ENCODE results near the gene APRT. TPM values are rescaled to one million over a fixed set of nuclear protein-coding genes. Genes with fewer than 3 reads are reported as not detected.

APRT gene
- total and polyA plus RNA-seq, 2 donors: 122 to 198 TPM

- Histone ChIP-seq H3K27me3 (ENCODE audit: control insufficient read depth in 2 of 2, insufficient read depth in 1 of 2, low read length in 1 of 2) (no peaks in the 10 kb centered on the region), H3K4me3 (ENCODE audit: low read length in 2 of 2) (no peak overlapping the region), H3K36me3 (ENCODE audit: control insufficient read depth in 2 of 2, insufficient read depth in 2 of 2, low read length in 1 of 2) (peaks cover 11 to 15% of the 10 kb centered on the region in 2 donors), H3K9me3 (ENCODE audit: control insufficient read depth in 2 of 2, insufficient read depth in 1 of 2, low read length in 1 of 2) (no peaks in the 10 kb centered on the region), H3K27ac (ENCODE audit: low read depth in 1 of 2, low read length in 1 of 2) (no peak overlapping the region), H3K4me1 (ENCODE audit: control insufficient read depth in 2 of 2, insufficient read depth in 2 of 2, low read length in 2 of 2) (no peaks in the 10 kb centered on the region)
- DNase-seq (ENCODE audit: low read depth in 6 of 9, low spot score in 9 of 9): no peak
- 97% methylated on average over 19 of the region's 19 CpGs for WGBS
Measured at GRCh38 chr16:88838566-88838965, 26.8 kb upstream of the APRT start.

- Histone ChIP-seq H3K4me3 (ENCODE audit: low read length in 2 of 2) (no peak overlapping the region), H3K27ac (ENCODE audit: low read depth in 1 of 2, low read length in 1 of 2) (no peak overlapping the region), H3K4me1 (ENCODE audit: control insufficient read depth in 2 of 2, insufficient read depth in 2 of 2, low read length in 2 of 2) (no peaks in the 10 kb centered on the region), H3K36me3 (ENCODE audit: control insufficient read depth in 2 of 2, insufficient read depth in 2 of 2, low read length in 1 of 2) (peaks cover 11 to 15% of the 10 kb centered on the region in 2 donors), H3K9me3 (ENCODE audit: control insufficient read depth in 2 of 2, insufficient read depth in 1 of 2, low read length in 1 of 2) (no peaks in the 10 kb centered on the region), H3K27me3 (ENCODE audit: control insufficient read depth in 2 of 2, insufficient read depth in 1 of 2, low read length in 1 of 2) (no peaks in the 10 kb centered on the region)
- 91% methylated on average over 20 of the region's 20 CpGs for WGBS
- no peak for DNase-seq (ENCODE audit: low read depth in 6 of 9, low spot score in 9 of 9)
Measured at GRCh38 chr16:88837806-88838205, 26.1 kb upstream of the APRT start.

- WGBS: 97% methylated on average over 17 of the region's 17 CpGs
- H3K36me3 ChIP-seq (ENCODE audit: control insufficient read depth in 2 of 2, insufficient read depth in 2 of 2, low read length in 1 of 2): peaks cover 11 to 15% of the 10 kb centered on the region in 2 donors
Measured at GRCh38 chr16:88836791-88837190, 25.1 kb upstream of the APRT start.

GRCh38 chr16:88835818-88836217 lies 24.1 kb upstream of the APRT start:
- no peak overlapping the region for H3K4me3 ChIP-seq (ENCODE audit: low read length in 2 of 2)
- no peak overlapping the region for H3K27ac ChIP-seq (ENCODE audit: low read depth in 1 of 2, low read length in 1 of 2)
- H3K27me3 ChIP-seq (ENCODE audit: control insufficient read depth in 2 of 2, insufficient read depth in 1 of 2, low read length in 1 of 2): no peaks in the 10 kb centered on the region
- H3K36me3 ChIP-seq (ENCODE audit: control insufficient read depth in 2 of 2, insufficient read depth in 2 of 2, low read length in 1 of 2): peaks cover 11 to 15% of the 10 kb centered on the region in 2 donors
- no peak for DNase-seq (ENCODE audit: low read depth in 6 of 9, low spot score in 9 of 9)
- H3K4me1 ChIP-seq (ENCODE audit: control insufficient read depth in 2 of 2, insufficient read depth in 2 of 2, low read length in 2 of 2): no peaks in the 10 kb centered on the region
- WGBS: 94% methylated on average over 33 of the region's 33 CpGs
- no peaks in the 10 kb centered on the region for H3K9me3 ChIP-seq (ENCODE audit: control insufficient read depth in 2 of 2, insufficient read depth in 1 of 2, low read length in 1 of 2)

More at GRCh38 chr16:88836791-88837190, 25.1 kb upstream of the APRT start:
- DNase-seq (ENCODE audit: low read depth in 6 of 9, low spot score in 9 of 9): no peak
- no peak overlapping the region for H3K27ac ChIP-seq (ENCODE audit: low read depth in 1 of 2, low read length in 1 of 2)
- H3K9me3 ChIP-seq (ENCODE audit: control insufficient read depth in 2 of 2, insufficient read depth in 1 of 2, low read length in 1 of 2): no peaks in the 10 kb centered on the region
- H3K27me3 ChIP-seq (ENCODE audit: control insufficient read depth in 2 of 2, insufficient read depth in 1 of 2, low read length in 1 of 2): no peaks in the 10 kb centered on the region
- H3K4me1 ChIP-seq (ENCODE audit: control insufficient read depth in 2 of 2, insufficient read depth in 2 of 2, low read length in 2 of 2): no peaks in the 10 kb centered on the region
- no peak overlapping the region for H3K4me3 ChIP-seq (ENCODE audit: low read length in 2 of 2)

- no peak for DNase-seq (ENCODE audit: low read depth in 6 of 9, low spot score in 9 of 9)
- 88% methylated on average over 11 of the region's 11 CpGs for WGBS
- Histone ChIP-seq H3K36me3 (ENCODE audit: control insufficient read depth in 2 of 2, insufficient read depth in 2 of 2, low read length in 1 of 2) (peaks cover 10 to 11% of the 10 kb centered on the region in 2 donors), H3K27me3 (ENCODE audit: control insufficient read depth in 2 of 2, insufficient read depth in 1 of 2, low read length in 1 of 2) (no peaks in the 10 kb centered on the region), H3K4me3 (ENCODE audit: low read length in 2 of 2) (no peak overlapping the region), H3K27ac (ENCODE audit: low read depth in 1 of 2, low read length in 1 of 2) (no peak overlapping the region), H3K4me1 (ENCODE audit: control insufficient read depth in 2 of 2, insufficient read depth in 2 of 2, low read length in 2 of 2) (no peaks in the 10 kb centered on the region), H3K9me3 (ENCODE audit: control insufficient read depth in 2 of 2, insufficient read depth in 1 of 2, low read length in 1 of 2) (no peaks in the 10 kb centered on the region)
Measured at GRCh38 chr16:88835383-88835782, 23.7 kb upstream of the APRT start.

- no peak for DNase-seq (ENCODE audit: low read depth in 6 of 9, low spot score in 9 of 9)
- H3K36me3 ChIP-seq (ENCODE audit: control insufficient read depth in 2 of 2, insufficient read depth in 2 of 2, low read length in 1 of 2): peaks cover 4% of the 10 kb centered on the region in 2 donors
- WGBS: 97% methylated on average over 13 of the region's 13 CpGs
- no peaks in the 10 kb centered on the region for H3K4me1 ChIP-seq (ENCODE audit: control insufficient read depth in 2 of 2, insufficient read depth in 2 of 2, low read length in 2 of 2)
- H3K4me3 ChIP-seq (ENCODE audit: low read length in 2 of 2): no peak overlapping the region
- no peak overlapping the region for H3K27ac ChIP-seq (ENCODE audit: low read depth in 1 of 2, low read length in 1 of 2)
- no peaks in the 10 kb centered on the region for H3K9me3 ChIP-seq (ENCODE audit: control insufficient read depth in 2 of 2, insufficient read depth in 1 of 2, low read length in 1 of 2)
- H3K27me3 ChIP-seq (ENCODE audit: control insufficient read depth in 2 of 2, insufficient read depth in 1 of 2, low read length in 1 of 2): no peaks in the 10 kb centered on the region
Measured at GRCh38 chr16:88834670-88835069, 22.9 kb upstream of the APRT start.

- WGBS: 96% methylated on average over 13 of the region's 13 CpGs
- Histone ChIP-seq H3K27me3 (ENCODE audit: control insufficient read depth in 2 of 2, insufficient read depth in 1 of 2, low read length in 1 of 2) (no peaks in the 10 kb centered on the region), H3K9me3 (ENCODE audit: control insufficient read depth in 2 of 2, insufficient read depth in 1 of 2, low read length in 1 of 2) (no peaks in the 10 kb centered on the region), H3K4me3 (ENCODE audit: low read length in 2 of 2) (no peak overlapping the region), H3K36me3 (ENCODE audit: control insufficient read depth in 2 of 2, insufficient read depth in 2 of 2, low read length in 1 of 2) (peaks cover 0 to 3% of the 10 kb centered on the region in 2 donors), H3K27ac (ENCODE audit: low read depth in 1 of 2, low read length in 1 of 2) (no peak overlapping the region), H3K4me1 (ENCODE audit: control insufficient read depth in 2 of 2, insufficient read depth in 2 of 2, low read length in 2 of 2) (no peaks in the 10 kb centered on the region)
- DNase-seq (ENCODE audit: low read depth in 6 of 9, low spot score in 9 of 9): no peak
Measured at GRCh38 chr16:88833086-88833485, 21.4 kb upstream of the APRT start.

GRCh38 chr16:88831838-88832237 lies 20.1 kb upstream of the APRT start:
- no peaks in the 10 kb centered on the region for H3K9me3 ChIP-seq (ENCODE audit: control insufficient read depth in 2 of 2, insufficient read depth in 1 of 2, low read length in 1 of 2)
- H3K4me3 ChIP-seq (ENCODE audit: low read length in 2 of 2): no peak overlapping the region
- H3K27me3 ChIP-seq (ENCODE audit: control insufficient read depth in 2 of 2, insufficient read depth in 1 of 2, low read length in 1 of 2): no peaks in the 10 kb centered on the region
- H3K27ac ChIP-seq (ENCODE audit: low read depth in 1 of 2, low read length in 1 of 2): no peak overlapping the region
- DNase-seq (ENCODE audit: low read depth in 6 of 9, low spot score in 9 of 9): no peak
- WGBS: 94% methylated on average over 13 of the region's 13 CpGs
- no peaks in the 10 kb centered on the region for H3K4me1 ChIP-seq (ENCODE audit: control insufficient read depth in 2 of 2, insufficient read depth in 2 of 2, low read length in 2 of 2)
- peaks cover 0 to 7% of the 10 kb centered on the region in 2 donors for H3K36me3 ChIP-seq (ENCODE audit: control insufficient read depth in 2 of 2, insufficient read depth in 2 of 2, low read length in 1 of 2)

GRCh38 chr16:88830783-88831182 lies 19.1 kb upstream of the APRT start:
- Histone ChIP-seq H3K4me1 (ENCODE audit: control insufficient read depth in 2 of 2, insufficient read depth in 2 of 2, low read length in 2 of 2) (no peaks in the 10 kb centered on the region), H3K27me3 (ENCODE audit: control insufficient read depth in 2 of 2, insufficient read depth in 1 of 2, low read length in 1 of 2) (no peaks in the 10 kb centered on the region), H3K9me3 (ENCODE audit: control insufficient read depth in 2 of 2, insufficient read depth in 1 of 2, low read length in 1 of 2) (no peaks in the 10 kb centered on the region), H3K4me3 (ENCODE audit: low read length in 2 of 2) (no peak overlapping the region), H3K36me3 (ENCODE audit: control insufficient read depth in 2 of 2, insufficient read depth in 2 of 2, low read length in 1 of 2) (peaks cover 0 to 7% of the 10 kb centered on the region in 2 donors), H3K27ac (ENCODE audit: low read depth in 1 of 2, low read length in 1 of 2) (no peak overlapping the region)
- no peak for DNase-seq (ENCODE audit: low read depth in 6 of 9, low spot score in 9 of 9)
- 98% methylated on average over 14 of the region's 14 CpGs for WGBS

- Histone ChIP-seq H3K27ac (ENCODE audit: low read depth in 1 of 2, low read length in 1 of 2) (peak overlapping the region in 1 of 2 donors; percentile 5), H3K9me3 (ENCODE audit: control insufficient read depth in 2 of 2, insufficient read depth in 1 of 2, low read length in 1 of 2) (no peaks in the 10 kb centered on the region), H3K27me3 (ENCODE audit: control insufficient read depth in 2 of 2, insufficient read depth in 1 of 2, low read length in 1 of 2) (no peaks in the 10 kb centered on the region), H3K36me3 (ENCODE audit: control insufficient read depth in 2 of 2, insufficient read depth in 2 of 2, low read length in 1 of 2) (peaks cover 0 to 7% of the 10 kb centered on the region in 2 donors), H3K4me3 (ENCODE audit: low read length in 2 of 2) (no peak overlapping the region), H3K4me1 (ENCODE audit: control insufficient read depth in 2 of 2, insufficient read depth in 2 of 2, low read length in 2 of 2) (no peaks in the 10 kb centered on the region)
- 93% methylated on average over 11 of the region's 11 CpGs for WGBS
- DNase-seq (ENCODE audit: low read depth in 6 of 9, low spot score in 9 of 9): no peak
Measured at GRCh38 chr16:88830258-88830657, 18.5 kb upstream of the APRT start.

Data from thymus (tissue), 11 donors.